COLO668 (cell line): ENCODE results near the gene CACNA1B.
A peak's percentile ranks its signal among the peaks of the same experiment; 100 is the strongest.

Experiments used
- DNase-seq: peaks from one replicate; lab custom pipeline; 2025; ENCODE audit not compliant: unreplicated experiment; lab: John Stamatoyannopoulos, UW

The CACNA1B gene

DNA sequence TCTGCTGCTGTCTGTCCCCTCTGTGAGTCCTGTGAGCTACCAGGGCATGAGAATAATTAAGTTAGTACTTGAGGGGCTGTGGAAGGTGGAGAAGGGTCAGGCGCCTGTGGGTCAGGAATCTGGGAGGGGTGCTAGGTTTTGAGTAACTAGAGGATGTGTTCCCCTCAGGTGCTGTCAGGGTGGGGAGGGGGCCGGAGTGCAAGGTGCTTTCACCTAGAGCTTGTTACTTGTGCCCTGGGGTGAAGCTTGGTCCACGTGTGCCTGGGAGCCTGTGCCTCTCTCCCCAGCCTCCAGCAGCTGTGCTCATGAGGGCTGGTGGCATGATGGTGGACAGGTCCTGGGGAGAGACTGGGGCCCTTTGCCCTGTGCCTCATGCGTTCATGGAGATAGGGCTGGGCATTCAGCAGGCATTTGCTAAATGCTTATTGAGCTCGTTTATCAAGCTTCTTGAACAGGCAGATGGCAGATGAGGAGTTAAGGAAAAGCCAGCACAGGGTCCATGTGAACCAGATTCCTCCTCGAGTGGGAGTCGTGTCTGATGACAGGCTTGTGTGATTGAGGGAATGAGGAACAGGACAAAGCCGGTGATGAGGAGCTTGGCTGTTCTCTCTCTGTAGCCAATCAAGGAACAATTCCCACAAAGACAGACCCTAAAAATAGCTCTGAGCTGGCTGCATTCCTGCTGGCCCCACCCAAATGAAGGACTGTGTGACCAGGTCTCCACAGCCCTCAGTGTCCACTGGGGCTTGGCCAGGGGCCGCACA, 40.9 kb downstream of the CACNA1B start:
- DNase-seq, result no peak

DNA sequence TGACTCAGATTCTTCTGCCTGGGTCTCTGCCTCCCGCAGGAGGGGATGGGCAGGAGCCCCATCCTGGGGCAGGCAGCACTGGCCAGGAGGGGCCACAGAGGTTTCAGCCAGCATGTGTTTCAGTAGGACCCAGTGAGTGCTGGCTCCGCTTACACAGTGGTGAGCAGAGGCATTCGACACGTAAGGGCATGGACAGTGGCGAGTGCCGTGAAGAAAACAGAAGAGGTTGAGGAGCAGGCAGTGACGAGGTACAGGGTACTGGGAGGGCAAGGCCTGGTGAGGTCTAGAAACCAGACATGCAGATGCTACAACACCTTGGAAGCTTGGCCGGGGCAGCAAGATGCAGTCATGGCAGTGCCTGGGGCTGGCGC, 41.5 kb downstream of the CACNA1B start:
- DNase-seq, result no peak

DNA sequence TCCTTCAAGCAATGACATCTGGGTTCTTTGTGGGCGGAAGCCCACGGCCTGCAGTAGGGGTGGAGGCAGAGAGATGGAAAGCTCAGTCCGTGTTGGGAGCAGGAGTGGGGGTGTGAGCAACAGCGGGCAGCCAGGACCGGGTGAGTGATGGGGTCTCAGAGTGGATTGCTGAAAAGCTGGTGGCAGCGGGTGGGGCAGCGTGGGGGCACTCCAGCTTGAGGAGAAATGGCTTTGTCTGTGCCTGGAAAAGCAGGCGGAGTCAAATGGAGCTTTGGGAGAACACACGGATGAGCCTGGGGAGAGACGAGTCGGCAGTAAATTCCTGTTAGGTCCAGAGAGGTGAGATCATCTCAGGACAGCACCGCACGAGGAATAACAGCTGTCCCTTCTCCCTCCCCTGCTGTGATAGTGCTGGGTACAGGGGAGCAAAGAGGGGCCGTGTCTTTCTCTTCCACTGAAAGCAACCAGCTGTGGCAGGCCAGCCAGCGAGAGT, 42.1 kb downstream of the CACNA1B start:
- no peak for DNase-seq

DNA sequence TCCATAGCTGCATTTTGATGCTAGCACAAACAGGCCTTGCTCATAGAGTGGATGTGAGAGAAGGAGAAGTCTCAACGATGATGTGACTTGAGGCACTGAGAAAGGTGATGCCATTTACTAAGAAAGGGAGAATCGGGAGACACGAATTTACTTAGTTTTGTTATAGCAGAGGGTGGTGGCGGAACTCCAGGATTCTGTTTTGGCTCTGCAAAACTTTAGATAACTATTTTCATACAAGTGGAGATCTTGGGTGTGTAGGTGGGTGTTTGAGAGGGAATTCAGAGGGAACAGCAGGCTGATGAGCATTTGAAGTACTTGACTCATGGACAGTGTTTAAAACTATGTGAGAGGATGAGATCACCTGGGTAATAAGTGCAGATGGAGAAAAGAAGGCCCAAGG, 43.2 kb downstream of the CACNA1B start:
- DNase-seq, result no peak

DNA sequence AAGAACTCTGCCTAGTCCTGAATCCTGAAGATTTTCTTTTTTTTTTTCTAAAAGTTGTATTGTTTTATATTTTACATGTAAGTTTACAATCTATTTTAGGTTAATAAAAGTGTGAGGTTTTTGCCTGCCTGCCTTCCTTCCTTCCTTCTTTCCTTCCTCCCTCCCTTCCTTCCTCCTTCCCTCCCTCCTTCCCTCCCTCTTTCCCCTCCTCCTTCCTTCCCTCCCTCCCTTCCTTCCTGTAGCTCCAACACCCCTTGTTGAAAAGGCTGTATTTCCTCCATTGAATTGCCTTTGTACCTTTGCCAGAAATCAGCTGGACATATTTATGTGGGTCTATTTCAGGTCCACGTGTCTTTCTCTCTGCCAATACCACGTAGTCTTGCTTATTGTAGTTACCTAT, 46.6 kb downstream of the CACNA1B start:
- DNase-seq, result no peak

DNA sequence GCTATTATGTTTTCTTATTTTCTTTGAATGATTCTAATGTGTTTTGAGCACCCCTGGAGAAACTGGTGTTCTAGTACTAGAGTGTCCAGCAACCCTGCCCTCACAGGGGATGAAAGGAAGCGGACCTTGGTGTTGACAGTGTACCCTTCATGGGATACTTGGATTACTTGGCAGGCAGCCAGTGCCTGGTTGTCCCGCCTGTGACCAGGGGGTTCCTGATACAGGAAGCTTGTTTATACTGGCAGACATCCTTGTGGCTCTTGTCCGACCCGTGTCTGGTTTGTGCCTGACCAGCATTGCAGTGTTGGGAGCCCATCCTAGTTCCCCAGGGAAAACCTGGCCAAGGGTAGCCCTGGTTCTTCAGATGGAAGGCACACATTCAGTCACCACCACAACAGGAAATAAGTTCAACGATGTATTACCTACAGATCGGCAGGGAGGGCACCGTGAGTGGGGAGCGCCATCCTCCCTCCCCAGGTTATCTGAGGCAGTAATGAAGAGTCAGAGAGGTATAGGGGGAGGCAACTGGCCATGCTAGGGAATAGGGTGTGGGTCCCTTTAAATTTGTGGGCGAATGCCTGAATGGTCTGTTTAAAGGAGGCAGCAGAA, 47.3 kb downstream of the CACNA1B start:
- peak; percentile 30 for DNase-seq

DNA sequence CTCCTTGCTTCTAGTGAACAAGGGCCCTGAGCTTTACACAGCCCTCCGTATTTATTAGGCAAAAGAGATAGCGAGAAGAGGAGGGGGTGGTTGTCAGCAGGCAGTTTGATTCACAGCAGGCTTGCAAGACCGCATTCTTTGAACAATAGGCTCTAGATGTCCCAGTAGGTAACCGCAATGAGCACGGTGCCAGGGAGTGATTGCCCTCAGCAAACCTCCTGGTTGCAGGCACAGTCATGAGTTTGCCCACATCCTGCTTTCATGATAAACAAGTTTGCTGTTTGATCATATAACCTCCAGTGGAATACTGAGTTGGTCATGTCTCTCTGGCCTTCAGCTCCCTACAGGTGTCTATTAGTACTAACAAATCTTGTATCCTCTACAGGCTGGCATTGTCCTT, 66.1 kb downstream of the CACNA1B start:
- DNase-seq, result no peak

DNA sequence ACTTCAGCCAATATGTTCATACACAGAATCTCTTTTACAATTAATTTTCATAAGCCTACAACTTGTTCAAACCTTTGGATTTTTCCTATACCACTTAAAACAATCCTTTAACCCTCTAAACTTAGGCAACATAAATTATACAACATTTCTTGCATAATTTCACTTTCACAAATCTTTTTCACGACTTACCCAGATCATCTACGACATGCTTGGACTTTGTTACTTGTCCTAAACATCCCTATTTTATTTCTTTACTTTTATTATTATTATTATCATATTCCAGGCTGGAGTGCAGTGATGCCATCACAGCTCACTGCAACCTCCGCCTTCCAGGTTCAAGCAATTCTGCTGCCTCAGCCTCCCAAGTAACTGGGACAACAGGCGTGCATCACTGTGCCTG, 68.0 kb downstream of the CACNA1B start:
- DNase-seq, result no peak

DNA sequence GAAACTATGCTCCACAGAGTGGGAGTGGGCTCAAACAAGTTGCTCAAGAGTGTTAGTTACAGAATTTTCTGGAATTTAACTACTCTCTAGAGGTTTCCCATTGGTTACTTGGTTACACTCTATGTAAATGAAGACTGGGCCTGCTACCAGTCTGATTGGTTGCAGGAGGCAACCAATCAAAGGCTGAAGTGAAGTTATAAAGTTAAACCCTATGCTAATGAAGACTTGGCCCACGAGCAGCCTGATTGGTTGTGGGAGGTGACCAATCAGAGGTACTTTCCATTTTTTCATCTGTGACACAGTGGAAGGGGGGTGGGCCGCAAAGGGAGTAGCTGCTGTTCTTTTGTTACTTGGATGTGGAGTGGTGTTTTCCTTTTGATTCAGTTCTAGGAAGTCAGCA, 69.4 kb downstream of the CACNA1B start:
- DNase-seq, result no peak

DNA sequence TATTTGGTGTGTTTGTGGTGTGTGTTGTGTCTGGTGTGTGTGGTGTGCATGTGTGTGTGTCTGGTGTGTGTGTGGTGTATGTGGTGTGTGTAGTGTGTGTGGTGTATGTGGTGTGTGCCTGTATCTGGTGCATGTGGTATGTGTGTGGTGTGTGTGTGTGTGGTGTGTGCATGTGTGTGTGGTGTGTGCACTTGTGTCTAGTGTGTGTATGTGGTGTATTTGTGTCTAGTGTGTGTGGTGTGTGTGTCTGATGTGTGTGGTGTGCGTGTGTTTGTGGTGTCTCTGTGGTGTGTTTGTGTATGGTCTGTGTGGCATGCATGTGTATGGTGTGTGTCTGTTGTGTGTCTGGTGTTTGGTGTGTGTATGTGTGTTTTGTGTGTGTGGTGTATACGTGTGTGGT, 71.1 kb downstream of the CACNA1B start:
- no peak for DNase-seq

DNA sequence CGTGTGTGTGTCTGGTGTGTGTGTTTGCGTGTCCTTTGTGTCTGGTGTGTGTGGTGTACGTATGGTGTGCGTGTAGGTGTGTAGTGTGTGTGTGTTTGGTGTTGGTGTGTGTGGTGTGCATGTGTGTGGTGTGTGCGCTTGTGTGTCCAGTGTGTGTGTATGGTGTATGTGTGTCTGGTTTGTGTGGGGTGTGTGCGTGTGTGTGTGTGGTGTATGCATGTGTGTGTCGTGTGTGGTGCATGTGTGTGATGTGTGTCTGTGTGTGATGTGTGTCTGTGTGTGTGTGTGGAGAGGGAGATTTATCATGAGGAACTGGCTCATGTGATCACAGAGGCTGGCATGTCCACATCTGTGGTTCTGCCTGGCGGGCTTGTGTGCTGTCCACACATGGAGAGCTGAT, 71.7 kb downstream of the CACNA1B start:
- DNase-seq, result no peak

DNA sequence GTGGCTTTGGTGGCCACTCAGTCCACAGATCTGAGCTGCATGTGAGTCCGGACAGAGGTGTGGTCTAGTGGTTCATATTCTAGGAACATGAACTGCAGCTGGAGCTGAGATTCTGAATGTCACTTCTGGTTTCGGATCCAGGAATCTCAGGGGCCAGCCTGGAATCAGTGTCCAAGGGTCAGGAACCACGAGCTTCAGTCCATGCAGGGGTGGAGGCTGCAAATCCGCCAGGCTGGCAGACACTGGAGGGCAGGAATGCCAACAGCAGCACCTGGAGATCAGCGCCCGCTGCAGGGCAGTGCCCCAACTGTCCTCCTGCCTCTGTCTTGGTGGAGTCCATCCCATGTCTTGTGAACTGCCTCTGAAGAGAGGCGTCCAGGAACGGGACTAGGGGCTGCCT, 73.5 kb downstream of the CACNA1B start:
- DNase-seq, result no peak

DNA sequence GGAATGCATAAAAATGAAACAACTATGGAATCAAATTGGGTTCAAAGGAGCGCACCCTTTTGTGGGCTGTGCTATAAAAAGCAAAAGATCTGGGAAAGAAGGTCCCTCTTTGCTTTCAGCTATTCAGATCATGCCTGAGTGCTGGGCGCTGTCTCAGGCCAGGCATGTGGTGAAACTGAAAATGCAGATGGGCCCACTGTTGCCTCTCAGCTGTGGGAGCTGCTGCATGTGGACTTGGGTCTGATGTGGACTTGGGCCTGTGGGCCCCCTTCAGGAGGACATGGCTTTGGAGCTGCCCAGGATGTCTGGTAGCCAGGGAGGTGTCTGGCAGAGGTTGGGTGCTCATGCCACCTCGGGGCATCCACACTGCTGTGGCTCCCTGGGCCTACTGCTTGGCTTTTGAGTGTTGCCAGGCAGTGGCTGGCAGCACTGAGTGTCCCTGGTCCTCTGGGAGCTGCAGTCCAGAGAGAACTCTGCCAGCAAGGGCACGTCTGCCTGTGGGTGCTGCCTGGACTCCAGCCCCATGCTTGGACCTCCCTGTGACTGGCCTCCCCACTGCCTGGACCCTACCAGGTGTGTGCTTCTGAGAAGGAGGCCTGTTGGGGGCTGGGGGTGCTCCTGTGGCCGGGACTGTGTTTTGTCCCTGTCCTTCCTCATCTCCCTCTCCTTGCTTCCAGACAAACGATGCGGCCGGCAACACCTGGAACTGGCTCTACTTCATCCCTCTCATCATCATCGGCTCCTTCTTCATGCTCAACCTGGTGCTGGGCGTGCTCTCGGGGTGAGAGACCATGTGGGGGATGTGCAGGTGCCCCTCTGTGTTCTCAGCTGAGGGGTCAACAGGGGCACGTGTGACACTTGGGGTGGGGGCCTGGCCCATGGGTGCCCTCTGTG, 74.3 kb downstream of the CACNA1B start:
- DNase-seq, result no peak

DNA sequence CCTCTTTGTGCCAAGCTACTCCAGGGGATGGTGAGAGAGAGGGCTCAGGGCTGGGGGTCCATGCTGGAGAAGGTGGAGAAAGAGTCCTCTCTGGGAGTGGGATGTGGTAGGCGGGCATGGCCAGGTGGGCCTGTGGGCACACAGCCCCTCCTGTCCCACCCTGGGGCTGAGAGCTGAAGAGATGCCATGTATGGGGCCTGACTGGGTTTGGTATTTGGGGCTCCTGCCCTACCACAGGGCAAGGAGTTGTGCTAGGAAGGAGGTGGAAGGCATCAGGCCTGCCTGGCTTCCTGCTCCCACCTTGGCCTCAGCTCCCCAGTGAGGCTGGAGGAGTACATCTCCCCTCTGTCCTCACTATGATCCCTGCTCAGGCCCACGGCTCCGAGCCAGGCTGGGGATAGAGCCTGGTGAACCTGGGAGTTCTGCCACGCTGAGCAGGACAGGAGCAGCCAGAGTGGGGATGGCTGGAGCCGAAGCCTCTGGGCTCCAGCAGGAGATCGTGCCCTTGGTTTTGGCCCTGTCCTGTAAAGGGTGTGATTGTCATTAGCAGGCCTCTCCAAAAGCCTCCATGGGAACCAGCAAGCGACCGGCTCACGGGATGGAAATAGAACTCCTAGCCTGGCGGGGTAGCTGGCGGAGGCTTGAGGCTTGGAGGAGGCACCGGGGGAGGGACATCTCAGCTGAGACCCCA, 75.5 kb downstream of the CACNA1B start:
- DNase-seq, result no peak

DNA sequence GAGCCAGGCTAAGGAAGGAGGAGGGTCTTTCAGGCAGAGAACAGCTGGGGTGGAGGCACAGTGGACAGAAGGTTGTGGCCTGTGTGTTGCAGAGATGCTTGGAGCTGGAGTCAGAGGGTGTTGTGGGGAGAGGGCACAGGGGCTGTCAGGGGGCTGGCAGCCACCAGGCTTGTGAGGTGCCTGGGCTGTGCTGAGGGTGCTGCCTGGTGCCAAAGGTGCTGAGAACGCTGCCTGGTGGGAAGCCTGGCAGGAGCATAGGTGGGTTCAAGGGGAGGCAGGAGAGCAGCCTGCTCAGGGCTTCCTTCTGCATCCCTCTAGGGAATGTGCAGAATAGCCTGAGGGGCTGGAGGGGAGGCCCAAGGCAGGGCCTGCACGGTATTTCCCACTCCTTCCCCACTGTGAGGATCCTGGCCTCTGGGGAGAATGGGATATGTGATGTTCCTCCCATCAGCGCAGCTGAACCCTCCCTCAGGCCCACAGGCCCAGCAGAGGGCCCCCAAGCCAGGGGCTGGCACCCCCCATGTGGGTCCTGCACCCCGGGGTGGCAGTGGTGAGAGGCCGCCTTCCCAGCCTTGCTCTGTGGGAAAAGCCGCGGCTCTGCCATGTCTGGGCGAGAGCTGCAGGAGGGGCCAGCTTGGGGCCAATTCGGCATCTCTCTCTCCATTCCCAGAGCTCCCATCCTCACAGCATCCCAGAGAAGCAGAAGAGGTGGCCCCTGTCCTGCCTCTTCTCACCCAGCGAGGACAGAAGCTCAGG, 76.3 kb downstream of the CACNA1B start:
- no peak for DNase-seq

DNA sequence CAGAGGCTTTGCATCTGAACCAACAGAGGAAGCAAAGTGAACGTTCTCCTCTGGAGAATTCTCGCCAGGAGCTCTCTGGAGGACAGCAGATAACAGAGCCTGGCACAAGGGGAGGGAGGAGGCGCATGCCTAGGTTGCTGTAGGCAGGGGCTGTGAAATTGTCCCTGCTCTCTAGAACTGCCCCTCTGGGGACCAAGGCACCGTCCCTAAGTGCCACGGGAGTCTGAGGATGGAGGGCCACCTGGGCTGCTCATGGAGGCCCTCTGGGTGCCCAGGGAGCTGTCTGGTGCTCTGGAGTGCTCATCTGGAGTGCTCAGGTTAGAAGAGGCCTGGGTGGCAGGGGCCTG, 77.6 kb downstream of the CACNA1B start:
- no peak for DNase-seq

DNA sequence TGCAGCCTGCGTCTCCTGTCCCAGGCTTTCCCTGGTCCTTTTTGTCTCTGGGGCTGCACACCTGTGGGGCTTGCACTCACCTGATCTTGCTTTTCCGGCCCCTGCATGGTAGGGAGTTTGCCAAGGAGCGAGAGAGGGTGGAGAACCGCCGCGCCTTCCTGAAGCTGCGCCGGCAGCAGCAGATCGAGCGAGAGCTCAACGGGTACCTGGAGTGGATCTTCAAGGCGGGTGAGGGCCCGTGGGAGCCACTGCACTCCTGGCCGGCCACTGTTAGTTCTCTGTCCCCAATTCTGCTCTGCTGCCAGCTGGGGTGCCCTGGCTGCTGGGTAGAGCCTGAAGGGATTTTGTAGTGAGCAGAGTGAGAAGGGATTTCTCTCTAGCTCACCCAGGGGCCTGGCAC, 78.0 kb downstream of the CACNA1B start:
- DNase-seq, result no peak

DNA sequence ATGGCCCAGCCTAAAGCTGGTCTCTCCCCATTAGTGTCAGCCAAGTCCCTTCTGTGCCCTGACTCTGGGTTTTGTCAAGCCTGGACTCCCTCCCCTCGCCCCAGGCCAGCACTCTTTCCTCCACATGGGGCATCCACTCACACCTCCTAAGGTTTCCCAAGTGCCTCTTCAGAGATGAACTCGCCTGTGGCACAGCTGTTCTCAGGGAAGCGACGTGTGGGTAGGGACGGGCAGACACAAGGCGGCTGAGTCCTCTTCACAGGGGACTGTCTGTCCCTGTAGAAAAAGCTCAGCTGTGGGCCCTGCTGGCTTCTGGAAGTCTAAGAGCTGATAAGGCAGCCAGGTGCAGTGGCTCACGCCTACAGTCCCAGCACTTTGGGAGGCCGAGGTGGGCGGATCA, 78.5 kb downstream of the CACNA1B start:
- DNase-seq, result no peak

DNA sequence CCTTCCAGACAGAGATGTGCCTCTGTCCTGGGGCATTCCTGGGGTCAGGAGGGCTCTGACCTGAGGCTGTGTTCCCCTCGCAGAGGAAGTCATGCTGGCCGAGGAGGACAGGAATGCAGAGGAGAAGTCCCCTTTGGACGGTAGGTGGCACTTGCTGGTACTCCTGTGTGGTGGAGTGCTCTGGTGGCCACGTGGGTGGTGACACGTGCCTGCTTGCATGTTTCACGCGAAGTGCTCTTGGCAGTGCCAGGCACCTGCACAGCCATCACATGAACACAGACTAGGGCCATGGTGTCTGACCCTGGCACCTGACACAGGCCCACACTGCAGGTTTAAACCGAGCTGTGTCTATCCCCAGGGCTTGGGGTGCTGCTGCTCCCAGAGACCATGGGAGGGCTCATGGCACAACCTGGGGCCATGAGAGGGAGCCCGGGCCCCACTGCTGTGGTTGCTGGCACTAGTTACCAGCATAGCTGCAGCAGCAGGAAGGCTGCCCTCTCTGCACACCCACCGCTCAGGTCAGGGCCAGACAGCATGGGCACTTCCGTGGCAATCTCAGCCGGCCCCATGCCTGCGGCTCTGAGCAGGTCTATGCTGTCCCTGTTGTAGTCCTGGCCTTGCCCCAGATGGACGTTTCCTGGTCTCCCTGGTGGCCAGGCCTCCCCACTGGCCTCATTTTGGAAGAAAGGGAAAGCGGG, 79.3 kb downstream of the CACNA1B start:
- no peak for DNase-seq
